Measurements from ENCODE around the gene BCL11A.

The BCL11A gene

DNA sequence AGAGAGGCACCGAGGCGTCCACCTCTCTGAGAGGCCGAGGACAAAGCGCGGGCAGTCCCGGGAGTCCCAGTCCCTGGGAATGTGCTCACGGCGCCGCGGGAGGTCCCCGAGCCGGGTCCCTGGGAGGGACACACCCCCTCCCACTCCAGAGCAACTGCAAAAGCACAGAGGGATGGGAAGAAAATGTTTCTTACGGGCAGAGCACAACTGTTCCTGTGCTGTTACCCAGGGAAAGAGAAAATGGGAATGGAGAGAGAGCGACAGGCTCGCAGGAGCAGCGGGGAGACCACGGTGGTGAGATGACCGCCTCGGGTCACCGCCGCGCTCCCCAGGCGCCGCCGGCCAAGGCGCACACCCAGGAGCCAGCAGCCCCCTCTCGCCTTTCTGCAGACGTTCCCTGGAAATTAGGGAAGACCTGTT lies 1.2 kb upstream of the BCL11A start:
- DNase-seq (no peak), ATAC-seq (no peak)
- no peaks in the 10 kb centered on the region for H3K9me3 Mint-ChIP-seq
- peak overlapping the region; percentile 74 for H3K27ac Mint-ChIP-seq
- H3K4me1 Mint-ChIP-seq: peaks cover 44% of the 10 kb centered on the region
- H3K36me3 Mint-ChIP-seq (ENCODE audit: low read depth): peaks cover 1% of the 10 kb centered on the region
- H3K4me3 Mint-ChIP-seq: peak overlapping the region; percentile 81
- H3K27me3 Mint-ChIP-seq: peaks cover 69% of the 10 kb centered on the region

DNA sequence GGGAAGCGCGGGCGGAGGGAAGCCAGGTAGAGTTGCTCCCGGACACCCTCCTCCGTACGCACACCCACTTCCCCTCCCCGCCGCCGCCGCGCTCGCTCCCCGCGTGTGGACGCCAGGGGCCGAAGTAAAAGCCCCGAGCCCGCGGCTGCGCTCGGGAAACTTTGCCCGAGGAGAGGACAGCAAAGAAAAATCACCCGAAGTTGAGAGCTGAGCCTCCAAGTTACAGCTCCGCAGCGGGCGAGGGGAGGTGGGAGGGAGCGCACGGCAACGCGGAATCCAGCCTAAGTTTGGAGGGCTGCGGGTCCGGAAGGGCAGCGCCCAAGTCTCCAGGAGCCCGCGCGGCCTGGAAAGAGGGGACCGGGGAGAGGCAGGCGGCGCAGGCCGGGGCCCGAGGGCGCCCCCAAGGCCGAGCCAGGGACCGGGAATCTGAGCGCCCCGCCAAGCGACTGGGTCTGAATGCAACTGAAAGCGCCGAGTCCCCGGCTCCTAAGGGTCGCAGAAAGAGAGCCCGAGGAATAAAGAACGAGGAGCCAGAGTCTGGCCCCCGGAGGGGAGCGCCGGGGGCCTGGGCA lies 706 bp upstream of the BCL11A start:
- Mint-ChIP-seq H3K36me3 (ENCODE audit: low read depth) (peaks cover 1% of the 10 kb centered on the region), H3K27ac (peak overlapping the region; percentile 18), H3K9me3 (no peaks in the 10 kb centered on the region), H3K4me1 (peaks cover 46% of the 10 kb centered on the region), H3K4me3 (peak overlapping the region; percentile 81), H3K27me3 (peaks cover 66% of the 10 kb centered on the region)
- ATAC-seq (no peak), DNase-seq (peak; percentile 40)

DNA sequence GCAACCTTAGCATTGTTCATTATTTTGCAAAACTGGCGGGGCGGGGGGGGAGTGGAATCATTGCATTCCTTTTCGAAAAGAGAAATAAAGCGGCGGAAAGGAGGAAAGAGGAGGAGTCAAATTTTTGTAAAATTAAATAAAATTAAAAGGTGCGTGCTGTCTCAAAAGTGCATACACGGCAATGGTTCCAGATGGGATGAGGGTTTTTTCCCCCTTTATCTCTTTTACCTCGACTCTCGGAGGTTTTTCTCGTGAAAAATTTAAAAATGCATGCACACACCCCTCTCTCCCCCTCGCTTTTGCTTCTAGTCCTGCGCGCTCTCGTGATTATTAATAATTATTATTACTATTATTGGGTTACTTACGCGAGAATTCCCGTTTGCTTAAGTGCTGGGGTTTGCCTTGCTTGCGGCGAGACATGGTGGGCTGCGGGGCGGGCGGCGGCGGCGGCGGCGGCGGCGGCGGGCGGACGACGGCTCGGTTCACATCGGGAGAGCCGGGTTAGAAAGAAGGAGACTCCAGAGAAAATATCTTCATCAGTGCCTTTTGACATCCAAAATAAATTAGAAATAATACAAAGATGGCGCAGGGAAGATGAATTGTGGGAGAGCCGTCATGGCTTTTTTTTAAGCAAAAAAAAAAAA lies 481 bp downstream of the BCL11A start:
- H3K27me3 Mint-ChIP-seq: peaks cover 72% of the 10 kb centered on the region
- no peak for ATAC-seq
- DNase-seq: no peak
- H3K9me3 Mint-ChIP-seq: no peaks in the 10 kb centered on the region
- peak overlapping the region; percentile 84 for H3K27ac Mint-ChIP-seq
- H3K4me1 Mint-ChIP-seq: peaks cover 50% of the 10 kb centered on the region
- peaks cover 1% of the 10 kb centered on the region for H3K36me3 Mint-ChIP-seq (ENCODE audit: low read depth)
- H3K4me3 Mint-ChIP-seq: peak overlapping the region; percentile 81

DNA sequence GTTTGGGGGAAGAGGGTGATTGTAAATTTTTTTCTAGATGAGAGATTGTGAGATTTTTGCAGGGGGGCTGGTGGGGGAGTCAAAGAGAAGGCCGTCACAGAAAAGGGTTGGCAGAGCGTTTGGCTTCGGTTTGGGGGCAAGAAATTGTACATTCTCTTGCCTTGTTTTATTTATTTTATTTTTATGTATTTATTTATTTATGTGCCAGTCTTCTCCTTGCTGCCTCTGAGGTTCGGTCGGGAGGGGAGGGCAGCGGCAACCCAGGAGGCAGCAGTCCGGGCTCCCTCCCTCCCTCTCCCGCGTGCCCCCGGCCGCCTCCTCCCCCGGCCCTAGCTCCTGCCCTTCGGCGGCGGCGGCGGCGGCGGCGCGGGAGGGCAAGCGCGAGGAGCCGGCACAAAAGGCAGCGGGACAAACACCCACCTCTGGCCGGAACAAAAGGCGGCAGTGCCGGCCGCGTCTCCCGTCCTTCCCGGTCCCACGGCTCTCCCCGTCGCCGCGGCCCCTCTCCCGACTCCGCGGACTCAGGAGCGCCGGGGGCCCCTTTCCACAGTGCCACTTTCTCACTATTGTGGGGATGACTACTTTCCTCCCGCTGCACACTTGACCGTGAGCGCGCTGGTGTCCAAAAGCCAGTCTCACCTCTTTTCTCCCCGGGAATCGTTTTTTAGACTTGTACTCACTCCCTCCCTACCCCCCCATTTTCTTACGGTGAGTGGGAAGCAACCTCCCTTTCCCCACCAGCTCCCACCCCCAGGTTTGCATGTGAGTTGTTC lies 1.2 kb downstream of the BCL11A start:
- Mint-ChIP-seq H3K9me3 (no peaks in the 10 kb centered on the region), H3K27ac (peak overlapping the region; percentile 55), H3K36me3 (ENCODE audit: low read depth) (peaks cover 1% of the 10 kb centered on the region), H3K4me3 (peak overlapping the region; percentile 81), H3K4me1 (peaks cover 43% of the 10 kb centered on the region), H3K27me3 (peaks cover 72% of the 10 kb centered on the region)
- DNase-seq (peak; percentile 29), ATAC-seq (no peak)

DNA sequence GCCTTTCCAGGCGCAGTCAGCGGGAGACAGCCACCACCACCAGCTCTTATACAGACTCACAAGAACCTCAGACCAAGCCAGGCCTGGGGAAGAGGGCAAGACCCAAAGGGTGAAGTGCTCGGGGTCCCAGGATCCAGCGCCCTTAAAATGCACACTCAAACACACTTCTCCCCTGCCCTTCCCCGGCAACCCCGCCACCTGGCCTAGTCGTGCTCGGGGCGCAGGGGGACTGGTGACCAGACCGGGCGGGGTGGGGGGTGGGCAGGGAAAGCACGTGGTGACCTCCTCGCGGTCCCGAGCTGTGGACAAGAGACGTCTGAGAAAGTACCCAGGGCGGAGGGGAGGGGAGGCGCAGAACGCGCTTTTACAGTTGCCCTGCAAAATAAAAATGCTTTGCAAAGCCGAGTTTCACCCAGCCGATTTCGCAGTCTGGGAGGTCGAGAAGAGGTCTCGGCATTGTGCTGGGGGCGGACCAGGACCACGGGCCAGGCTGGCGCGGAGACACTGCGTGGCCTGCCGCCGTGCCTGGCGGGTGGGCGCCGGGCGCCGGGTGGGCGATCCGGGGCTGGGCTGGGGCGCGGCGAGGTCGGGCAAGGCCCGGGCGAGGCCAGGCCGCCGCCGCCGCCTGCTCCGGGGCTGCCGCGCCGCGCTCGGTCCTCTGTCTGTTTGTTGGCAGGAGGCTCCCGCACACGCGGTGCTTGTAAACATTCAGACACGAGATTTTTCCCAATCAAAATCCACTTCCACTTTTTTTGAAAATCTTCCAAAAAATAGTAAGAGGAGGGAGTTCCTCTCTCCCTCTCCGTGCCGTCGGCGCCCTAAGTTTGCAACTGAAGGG lies 2.0 kb downstream of the BCL11A start:
- H3K9me3 Mint-ChIP-seq: no peaks in the 10 kb centered on the region
- peaks cover 68% of the 10 kb centered on the region for H3K27me3 Mint-ChIP-seq
- H3K36me3 Mint-ChIP-seq (ENCODE audit: low read depth): no peaks in the 10 kb centered on the region
- H3K27ac Mint-ChIP-seq: peak overlapping the region; percentile 55
- DNase-seq: peak; percentile 29
- no peak for ATAC-seq
- peak overlapping the region; percentile 81 for H3K4me3 Mint-ChIP-seq
- H3K4me1 Mint-ChIP-seq: peaks cover 38% of the 10 kb centered on the region

DNA sequence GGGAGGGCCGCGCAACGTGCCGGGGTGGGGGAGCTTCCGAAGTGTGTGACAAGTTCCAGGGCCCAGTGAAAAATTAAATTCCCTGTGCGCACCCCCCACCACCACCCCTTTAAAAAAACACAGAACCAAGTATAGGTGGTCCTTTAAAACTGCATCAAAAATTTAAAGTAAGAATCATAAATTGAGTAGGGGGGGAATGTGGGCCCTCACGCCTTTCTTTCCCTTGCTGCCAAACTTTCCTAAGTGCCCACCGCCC lies 2.5 kb downstream of the BCL11A start:
- H3K27me3 Mint-ChIP-seq: peaks cover 68% of the 10 kb centered on the region
- DNase-seq (no peak), ATAC-seq (no peak)
- H3K27ac Mint-ChIP-seq: no peak overlapping the region
- peak overlapping the region; percentile 81 for H3K4me3 Mint-ChIP-seq
- H3K4me1 Mint-ChIP-seq: peaks cover 35% of the 10 kb centered on the region
- H3K36me3 Mint-ChIP-seq (ENCODE audit: low read depth): no peaks in the 10 kb centered on the region
- H3K9me3 Mint-ChIP-seq: no peaks in the 10 kb centered on the region

DNA sequence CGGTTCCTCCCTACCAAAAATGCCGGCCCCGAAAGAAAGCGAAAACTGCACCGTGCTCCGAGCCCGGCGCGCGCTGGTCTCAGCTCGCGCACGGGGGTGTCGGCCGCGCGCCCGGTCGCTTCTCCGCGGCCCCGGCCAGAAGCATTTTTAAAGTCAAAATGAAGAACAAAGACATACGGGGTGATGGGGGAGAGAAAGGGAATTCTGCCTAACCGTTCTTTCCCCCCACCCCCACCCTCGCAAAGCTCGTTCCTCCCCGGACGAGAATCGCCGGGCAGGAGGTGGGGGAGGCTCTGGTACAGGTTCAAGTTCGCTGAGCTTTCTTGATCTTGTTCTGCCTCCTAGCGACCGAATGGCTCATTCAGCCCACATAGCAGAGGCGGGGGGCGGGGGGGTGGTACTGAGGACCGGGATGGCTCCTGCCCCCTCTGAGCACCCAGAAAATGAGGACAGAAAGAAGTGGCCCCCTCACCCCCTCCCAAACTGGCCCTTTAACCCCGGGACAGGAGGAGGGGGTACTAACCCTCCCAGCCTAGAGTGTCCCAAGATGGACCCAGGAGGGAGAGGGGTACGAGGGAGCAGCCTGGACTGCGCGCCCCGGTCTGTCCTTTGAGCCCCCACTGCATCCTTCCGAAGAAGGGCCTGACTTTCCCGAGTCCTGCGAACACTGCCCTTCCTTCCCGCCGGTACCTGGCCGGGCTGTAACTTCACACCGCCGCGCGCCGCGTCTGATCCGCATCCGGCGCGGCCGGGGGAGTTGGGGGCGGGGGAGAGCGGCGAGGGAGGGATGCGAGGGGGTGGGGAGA lies 3.1 kb downstream of the BCL11A start:
- Mint-ChIP-seq H3K4me3 (peak overlapping the region; percentile 81), H3K9me3 (no peaks in the 10 kb centered on the region), H3K27ac (peak overlapping the region; percentile 37), H3K36me3 (ENCODE audit: low read depth) (no peaks in the 10 kb centered on the region), H3K4me1 (peaks cover 31% of the 10 kb centered on the region), H3K27me3 (peaks cover 68% of the 10 kb centered on the region)
- ATAC-seq (peak; percentile 41), DNase-seq (peak; percentile 59)

DNA sequence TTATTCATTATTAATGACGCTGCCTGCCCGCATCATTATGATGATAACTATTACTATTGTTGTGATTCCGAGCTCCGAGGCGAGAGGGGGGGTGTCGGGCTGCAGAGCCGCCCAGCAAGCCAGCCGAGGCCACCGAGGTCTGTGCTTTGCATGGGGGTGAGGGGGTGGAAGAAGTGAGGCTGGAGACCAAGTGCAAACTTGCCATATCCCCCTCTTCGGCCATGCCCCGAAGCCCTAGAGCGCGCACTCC lies 3.6 kb downstream of the BCL11A start:
- H3K4me3 Mint-ChIP-seq: peak overlapping the region; percentile 81
- H3K27ac Mint-ChIP-seq: peak overlapping the region; percentile 37
- no peaks in the 10 kb centered on the region for H3K9me3 Mint-ChIP-seq
- H3K27me3 Mint-ChIP-seq: peaks cover 66% of the 10 kb centered on the region
- no peaks in the 10 kb centered on the region for H3K36me3 Mint-ChIP-seq (ENCODE audit: low read depth)
- peak; percentile 10 for ATAC-seq
- DNase-seq: no peak
- peaks cover 30% of the 10 kb centered on the region for H3K4me1 Mint-ChIP-seq

DNA sequence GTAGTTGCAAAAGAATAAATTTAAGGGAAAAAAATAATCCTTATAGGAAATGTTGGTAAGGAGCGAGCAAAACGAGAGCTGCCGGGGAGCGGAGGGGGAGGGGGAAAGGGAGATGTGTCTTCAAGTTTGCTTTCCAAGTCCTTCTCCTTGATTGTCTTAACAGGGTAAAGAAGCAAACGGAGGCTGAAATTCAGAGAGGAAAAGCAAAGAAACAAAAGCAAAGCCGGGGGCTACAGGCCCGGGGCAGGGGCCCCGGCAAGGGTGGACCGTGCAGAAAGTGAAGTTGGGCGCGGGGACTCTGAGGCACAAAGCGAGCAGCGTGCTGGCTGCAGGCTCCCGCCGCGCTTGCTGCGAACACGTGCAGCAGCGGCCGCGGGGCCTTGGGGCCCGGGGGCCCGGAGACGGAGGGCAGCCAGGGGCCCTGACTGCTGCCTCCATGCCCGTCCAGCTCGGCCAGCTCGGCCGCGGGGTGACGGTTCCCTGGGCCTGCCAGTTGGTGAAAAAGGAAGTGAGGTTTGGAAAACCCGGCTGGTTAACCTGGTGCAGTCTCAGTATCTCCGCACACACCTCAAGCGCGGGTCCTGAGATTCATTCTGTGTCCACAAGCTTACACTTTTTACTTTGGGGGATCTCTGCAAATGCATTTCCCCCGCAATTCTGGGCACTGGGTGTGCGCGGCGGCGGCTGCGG lies 4.1 kb downstream of the BCL11A start:
- H3K36me3 Mint-ChIP-seq (ENCODE audit: low read depth): no peaks in the 10 kb centered on the region
- H3K4me3 Mint-ChIP-seq: peak overlapping the region; percentile 81
- H3K27me3 Mint-ChIP-seq: peaks cover 66% of the 10 kb centered on the region
- ATAC-seq (no peak), DNase-seq (peak; percentile 16)
- no peaks in the 10 kb centered on the region for H3K9me3 Mint-ChIP-seq
- peak overlapping the region; percentile 59 for H3K27ac Mint-ChIP-seq
- H3K4me1 Mint-ChIP-seq: peaks cover 32% of the 10 kb centered on the region

DNA sequence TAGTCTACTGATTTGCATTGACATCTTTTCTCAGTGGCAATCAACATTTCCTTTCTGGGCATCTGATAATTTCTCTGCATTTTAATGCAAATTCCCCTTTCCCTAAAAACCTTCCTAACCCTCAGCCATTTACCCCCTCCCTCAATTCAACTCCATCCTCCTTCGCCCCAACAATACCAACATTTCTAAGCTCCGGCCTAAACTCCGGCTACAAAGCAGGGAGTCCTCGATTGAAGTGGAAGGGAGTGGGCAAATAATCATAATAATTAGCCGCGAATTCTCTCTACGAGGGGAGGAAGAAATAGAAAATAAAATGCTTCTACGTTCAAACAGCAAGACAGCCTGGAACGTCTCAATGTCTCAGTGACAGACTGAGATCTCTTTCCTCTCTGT lies 4.6 kb downstream of the BCL11A start:
- ATAC-seq: no peak
- peak overlapping the region; percentile 81 for H3K4me3 Mint-ChIP-seq
- no peaks in the 10 kb centered on the region for H3K9me3 Mint-ChIP-seq
- no peaks in the 10 kb centered on the region for H3K36me3 Mint-ChIP-seq (ENCODE audit: low read depth)
- H3K27ac Mint-ChIP-seq: peak overlapping the region; percentile 59
- peaks cover 34% of the 10 kb centered on the region for H3K4me1 Mint-ChIP-seq
- H3K27me3 Mint-ChIP-seq: peaks cover 69% of the 10 kb centered on the region
- no peak for DNase-seq

DNA sequence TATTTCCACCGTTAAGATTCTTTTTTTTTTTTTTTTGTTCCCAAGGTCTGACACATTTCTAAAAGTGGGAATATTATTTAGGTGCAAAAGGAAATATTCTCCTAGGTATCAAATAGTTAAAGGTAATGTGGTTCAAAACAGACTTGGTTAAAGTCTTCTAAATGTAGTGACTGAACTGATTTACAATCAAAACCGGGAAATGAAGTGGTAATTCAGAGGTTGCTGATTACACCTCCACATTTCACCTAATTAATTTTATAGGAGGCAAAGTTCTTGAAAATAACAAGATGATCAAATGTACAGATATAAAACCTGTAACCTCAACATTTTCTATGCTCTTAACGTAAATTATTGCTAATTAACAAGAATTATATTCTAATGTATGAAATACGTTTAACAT lies 5.1 kb downstream of the BCL11A start:
- Mint-ChIP-seq H3K9me3 (no peaks in the 10 kb centered on the region), H3K4me3 (peak overlapping the region; percentile 81), H3K36me3 (ENCODE audit: low read depth) (no peaks in the 10 kb centered on the region), H3K27ac (no peak overlapping the region), H3K27me3 (peaks cover 67% of the 10 kb centered on the region), H3K4me1 (peaks cover 32% of the 10 kb centered on the region)
- no peak for DNase-seq
- ATAC-seq: no peak

DNA sequence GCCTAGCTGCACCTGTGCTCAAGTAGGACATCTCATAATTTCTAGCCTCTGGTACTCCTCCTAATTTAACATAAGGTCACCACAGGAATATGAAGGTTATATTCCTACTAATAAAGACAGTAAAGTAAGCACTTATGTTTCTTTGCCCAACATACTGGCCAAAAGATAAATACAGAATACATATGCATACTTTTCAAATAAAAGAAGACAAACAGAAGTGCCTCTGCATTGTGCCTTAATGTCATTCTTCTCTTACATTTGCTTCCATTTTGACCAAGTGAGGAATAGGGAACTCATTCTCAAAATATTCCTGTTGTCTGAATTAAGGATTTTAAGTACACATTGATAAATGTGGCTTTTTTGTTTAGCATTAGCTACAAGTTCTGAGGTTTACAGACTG lies 5.6 kb downstream of the BCL11A start:
- DNase-seq (no peak), ATAC-seq (no peak)
- Mint-ChIP-seq H3K4me3 (no peak overlapping the region), H3K27ac (no peak overlapping the region), H3K36me3 (ENCODE audit: low read depth) (no peaks in the 10 kb centered on the region), H3K27me3 (peaks cover 68% of the 10 kb centered on the region), H3K9me3 (no peaks in the 10 kb centered on the region), H3K4me1 (peaks cover 33% of the 10 kb centered on the region)

DNA sequence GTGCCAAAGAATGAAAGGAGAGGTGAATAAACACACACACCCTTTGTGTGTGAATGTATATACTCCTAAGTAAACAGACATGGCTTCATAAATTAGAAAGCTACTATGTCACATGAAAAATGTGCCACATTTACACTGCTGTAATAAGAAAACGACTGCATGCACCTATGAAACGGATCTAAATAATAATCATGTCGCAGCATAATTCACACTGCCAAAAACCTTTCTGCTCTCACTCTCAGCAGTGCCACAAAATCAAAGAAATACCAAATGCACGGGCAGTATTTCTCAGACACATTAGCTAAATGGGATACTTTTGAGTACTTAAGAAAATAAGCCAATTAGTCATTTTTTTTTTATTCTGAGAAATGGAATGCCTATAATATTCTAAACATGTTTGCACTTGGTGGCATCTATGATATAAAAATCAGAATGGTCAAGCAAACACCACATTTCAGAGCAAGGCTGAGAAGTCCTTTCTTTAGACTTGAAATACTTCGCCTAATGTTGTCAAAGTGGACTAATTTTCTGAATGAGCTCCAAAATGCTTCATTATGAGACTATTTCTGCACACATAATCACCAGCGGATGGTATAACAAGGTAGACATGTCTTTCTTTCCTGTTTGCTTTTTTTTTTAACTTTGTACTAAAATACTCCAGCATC lies 6.6 kb downstream of the BCL11A start:
- Mint-ChIP-seq H3K4me3 (no peak overlapping the region), H3K27me3 (peaks cover 63% of the 10 kb centered on the region), H3K9me3 (no peaks in the 10 kb centered on the region), H3K36me3 (ENCODE audit: low read depth) (no peaks in the 10 kb centered on the region), H3K4me1 (peaks cover 30% of the 10 kb centered on the region), H3K27ac (no peak overlapping the region)
- DNase-seq: no peak
- ATAC-seq: no peak

All from activated naive CD8-positive, alpha-beta T cell treated with anti-CD3 and anti-CD28 coated beads, Interleukin-2, amount 50 U/mL, for 24 hours (primary cell).